ENCODE results near the gene PTBP1.
"Not testable (repeated sequence)": the region's sequence is repeated elsewhere in the genome, so short reads cannot be mapped to it uniquely, and the experiment has no call there.

Gene PTBP1

DNA sequence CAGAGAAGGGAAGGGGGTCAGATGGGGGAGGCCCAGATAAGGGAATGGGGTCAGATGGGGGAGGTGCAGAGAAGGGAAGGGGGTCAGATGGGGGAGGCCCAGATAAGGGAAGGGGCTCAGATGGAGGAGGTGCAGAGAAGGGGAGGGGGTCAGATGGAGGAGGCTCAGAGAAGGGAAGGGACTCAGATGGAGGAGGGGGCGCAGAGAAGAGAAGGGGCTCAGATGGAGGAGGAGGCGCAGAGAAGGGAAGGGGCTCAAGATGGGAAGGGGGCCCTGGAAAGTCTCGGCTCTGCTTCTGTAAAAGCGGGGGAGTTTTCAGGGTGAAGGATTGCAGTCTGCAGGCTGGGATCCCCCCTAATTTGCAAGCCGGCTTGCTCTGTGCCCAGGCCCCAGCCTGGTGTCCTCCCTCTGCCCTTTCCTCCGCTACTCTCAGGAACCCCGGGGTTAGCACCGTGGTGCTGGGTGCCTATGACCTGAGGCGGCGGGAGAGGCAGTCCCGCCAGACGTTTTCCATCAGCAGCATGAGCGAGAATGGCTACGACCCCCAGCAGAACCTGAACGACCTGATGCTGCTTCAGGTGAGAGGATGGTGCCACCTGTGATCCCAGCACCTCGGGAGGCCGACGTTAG lies 32.0 kb downstream of the PTBP1 start:
- ATAC-seq (no peak), DNase-seq (no peak)

DNA sequence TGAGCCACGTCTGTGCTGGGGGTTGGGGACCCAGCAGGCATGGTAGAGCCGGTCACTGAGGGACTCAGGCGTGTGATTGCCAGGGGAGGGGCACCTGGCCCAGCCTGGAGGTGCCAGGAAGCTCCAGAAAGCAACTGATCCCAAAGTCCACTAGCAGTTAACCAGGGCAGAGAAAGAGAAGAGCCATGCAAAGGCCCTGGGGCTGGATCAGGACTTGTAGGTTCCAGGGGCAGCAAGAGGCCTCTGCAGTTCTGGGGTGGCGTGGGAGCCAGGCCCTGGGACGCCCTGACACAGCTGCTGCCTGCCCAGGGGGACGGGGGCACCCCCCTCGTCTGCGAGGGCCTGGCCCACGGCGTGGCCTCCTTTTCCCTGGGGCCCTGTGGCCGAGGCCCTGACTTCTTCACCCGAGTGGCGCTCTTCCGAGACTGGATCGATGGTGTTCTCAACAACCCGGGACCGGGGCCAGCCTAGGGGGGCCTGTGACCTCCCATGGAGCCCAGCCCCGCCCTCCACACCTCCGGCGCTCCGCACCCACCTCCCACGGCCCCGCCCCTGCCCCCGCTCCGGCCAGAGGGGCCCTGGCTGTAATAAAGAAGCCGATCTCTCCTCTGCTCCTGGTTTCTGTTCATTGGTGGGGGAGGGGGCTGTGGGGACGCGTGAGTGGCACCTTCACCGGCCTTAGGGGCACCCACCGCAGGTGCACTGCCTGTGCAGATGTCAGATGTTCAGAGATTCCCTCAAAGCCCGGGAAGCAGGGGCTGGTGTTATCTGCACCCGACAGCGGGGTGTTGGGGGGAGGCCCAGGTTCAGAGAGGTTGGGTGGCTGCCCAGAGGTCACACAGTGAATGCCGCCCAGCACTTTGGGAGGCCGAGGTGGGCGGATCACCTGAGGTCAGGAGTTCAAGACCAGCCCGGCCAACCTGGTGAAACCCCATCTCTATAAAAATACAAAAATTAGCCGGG lies 34.4 kb downstream of the PTBP1 start:
- no peak for DNase-seq
- ATAC-seq, result no peak

DNA sequence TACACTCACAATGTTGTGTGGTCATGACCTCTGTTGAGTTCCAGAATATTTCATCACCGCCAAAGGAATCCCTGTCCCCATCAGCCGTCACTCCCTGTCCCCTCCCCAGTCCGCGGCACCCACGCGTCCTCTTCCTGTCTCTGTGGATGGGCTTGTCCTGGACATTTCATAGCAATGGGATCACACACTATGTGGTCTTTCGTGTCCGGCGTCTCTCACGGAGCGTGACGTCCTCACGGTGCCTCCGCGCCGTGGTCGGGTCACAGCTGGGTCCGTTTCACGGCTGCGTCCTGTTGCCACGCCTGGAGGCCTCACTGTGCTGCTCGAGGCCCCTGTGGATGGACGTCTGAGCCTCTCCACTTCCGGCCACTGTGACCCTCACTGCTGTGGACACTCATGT lies 37.0 kb downstream of the PTBP1 start:
- no peak for ATAC-seq
- no peak for DNase-seq

DNA sequence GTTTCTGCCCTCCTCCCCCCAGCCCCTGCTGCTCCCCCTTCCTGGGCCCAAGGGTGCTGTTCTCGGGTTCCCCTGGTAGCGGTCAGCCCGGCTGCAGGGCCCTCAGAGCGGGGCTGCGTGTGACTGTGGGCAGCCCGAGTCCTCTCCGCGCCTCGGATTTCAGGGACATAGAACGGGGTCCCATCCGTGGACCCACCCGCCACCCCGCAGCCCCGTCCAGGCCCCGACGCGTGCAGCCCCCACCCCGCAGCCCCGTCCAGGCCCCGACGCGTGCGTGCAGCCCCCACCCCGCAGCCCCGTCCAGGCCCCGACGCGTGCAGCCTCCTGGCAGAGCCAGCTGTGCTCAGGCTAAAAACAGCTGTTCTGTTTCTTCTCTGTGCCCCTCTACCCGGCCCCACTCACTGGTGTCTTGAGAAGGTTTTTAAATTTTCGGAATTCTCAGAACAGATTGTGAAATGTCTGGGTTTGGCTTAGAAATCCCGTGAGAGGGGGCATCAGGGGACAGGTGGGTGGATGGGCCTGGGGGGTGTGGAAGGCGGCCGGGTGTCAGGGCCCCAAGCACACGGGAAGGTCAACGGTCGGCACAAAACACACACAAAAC lies 38.1 kb downstream of the PTBP1 start:
- DNase-seq (no peak), ATAC-seq (no peak)

DNA sequence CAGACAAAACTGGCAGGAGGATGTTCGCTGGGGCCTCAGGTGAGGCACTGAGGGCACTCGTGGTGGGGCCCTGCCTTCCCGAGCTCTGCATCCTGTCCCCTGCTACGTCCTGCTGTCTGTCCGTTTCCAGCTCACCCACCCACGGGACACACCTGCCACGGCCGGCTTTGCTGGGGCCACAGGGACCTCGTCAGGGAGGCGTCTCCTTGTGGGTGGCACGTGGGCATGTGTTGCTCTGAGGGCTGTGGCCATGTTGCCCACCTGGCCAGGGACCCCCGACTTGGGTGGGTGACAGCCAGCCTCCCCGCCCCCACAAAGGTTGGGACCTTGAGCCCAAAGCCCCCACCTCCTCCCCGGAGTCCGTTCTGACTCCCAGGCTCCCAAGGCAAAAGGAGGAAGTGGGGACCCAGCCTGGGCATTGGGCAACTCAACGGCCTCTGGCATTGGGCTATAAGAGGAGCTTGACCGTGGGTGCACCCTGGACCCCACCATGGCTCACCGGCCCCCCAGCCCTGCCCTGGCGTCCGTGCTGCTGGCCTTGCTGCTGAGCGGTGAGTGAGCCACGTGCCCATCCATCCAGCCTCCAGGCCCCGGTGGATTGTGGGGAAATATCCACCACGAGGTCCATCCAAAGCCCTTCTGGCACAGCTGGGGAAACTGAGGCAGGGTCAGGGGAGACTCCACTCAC lies 43.4 kb downstream of the PTBP1 start, which contains the start of gene PRTN3:
Gene PRTN3 (plus strand): TSS at position 481 of the 688 bp plus-strand sequence. CDS start 10 bp downstream, at position 491.
- ATAC-seq (no peak), DNase-seq (no peak)

DNA sequence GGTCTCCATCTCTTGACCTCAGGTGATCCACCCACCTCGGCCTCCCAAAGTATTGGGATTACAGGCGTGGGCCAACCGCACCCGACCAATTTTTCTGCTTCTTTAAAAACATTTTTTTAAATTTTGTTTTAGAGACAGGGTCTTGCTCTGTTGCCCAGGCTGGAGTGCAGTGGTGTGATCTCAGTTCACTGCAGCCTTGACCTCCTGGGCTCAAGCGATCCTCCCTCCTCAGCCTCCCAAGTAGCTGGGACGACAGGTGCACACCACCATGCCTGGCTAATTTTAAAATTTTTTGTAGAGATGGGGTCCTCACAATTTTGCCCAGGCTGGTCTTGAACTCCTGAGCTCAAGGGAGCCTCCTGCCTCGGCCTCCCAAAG lies 45.5 kb downstream of the PTBP1 start:
- not testable (repeated sequence) for DNase-seq, ATAC-seq

DNA sequence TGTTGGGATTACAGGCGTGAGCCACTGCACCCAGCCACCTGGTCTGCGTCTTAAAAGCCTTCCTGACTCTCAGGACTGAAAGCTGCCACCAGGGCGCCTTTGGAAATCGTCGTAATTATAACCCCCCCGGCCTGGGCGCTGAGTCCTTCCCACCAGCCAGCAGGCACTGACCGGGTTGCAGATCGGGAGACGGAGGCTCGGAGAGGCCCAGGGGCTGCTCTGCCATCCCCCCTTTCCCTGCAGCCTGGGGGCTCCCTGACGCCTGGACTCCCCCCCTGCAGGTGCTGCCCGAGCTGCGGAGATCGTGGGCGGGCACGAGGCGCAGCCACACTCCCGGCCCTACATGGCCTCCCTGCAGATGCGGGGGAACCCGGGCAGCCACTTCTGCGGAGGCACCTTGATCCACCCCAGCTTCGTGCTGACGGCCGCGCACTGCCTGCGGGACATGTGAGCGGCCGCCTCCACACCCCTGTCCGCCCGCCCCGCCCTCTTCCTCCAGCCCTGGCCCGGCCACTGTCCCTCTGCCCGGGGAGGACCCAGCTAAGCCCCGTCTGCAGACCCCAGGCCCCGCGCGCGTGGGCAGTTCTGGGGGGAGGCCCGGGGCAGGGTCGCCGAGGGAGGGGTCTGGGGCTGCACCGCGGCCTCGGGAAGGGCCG lies 46.1 kb downstream of the PTBP1 start:
- no peak for DNase-seq
- ATAC-seq, result no peak

DNA sequence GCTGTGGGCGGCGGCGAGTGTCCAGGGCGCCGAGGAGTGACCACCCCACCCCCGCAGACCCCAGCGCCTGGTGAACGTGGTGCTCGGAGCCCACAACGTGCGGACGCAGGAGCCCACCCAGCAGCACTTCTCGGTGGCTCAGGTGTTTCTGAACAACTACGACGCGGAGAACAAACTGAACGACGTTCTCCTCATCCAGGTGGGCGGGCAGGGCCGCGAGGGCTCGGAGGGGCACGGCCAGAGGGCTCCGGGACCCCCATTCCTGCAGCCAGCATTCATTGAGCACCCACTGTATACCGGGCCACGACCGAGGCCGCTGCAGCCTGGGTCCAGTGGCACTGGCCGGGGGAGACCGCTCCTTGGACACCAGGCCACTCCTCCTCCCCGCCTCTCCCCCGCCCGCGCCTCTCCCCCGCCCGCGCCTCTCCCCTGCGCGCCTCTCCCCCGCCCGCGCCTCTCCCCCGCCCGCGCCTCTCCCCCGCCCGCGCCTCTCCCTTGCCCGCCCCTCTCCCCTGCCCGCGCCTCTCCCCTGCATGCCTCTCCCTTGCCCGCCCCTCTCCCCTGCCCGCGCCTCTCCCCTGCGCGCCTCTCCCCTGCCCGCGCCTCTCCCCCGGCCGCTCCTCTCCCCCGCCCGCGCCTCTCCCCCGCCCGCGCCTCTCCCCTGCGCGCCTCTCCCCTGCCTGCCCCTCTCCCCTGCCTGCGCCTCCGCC lies 46.7 kb downstream of the PTBP1 start:
- DNase-seq, result no peak
- ATAC-seq, result no peak

DNA sequence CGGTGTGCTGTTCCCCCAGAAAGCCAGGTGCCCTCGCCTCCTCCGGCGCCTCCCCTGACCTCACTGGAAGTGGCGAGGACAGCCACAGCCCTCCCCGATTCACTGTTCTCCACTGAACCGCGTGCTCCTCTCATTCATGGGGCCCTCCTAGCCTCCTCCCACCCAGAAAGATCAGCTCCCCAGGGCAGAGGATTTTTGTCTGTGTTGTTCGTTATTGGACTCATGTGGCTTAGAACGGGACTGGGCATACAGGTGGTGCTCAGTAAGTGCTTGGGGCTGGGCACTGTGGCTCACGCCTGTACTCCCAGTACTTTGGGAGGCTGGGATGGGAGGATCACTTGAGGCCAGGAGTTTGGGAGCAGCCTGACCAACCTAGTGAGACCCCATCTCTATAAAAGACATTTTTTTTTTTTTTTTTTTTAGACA lies 47.3 kb downstream of the PTBP1 start:
- DNase-seq (no peak), ATAC-seq (no peak)

DNA sequence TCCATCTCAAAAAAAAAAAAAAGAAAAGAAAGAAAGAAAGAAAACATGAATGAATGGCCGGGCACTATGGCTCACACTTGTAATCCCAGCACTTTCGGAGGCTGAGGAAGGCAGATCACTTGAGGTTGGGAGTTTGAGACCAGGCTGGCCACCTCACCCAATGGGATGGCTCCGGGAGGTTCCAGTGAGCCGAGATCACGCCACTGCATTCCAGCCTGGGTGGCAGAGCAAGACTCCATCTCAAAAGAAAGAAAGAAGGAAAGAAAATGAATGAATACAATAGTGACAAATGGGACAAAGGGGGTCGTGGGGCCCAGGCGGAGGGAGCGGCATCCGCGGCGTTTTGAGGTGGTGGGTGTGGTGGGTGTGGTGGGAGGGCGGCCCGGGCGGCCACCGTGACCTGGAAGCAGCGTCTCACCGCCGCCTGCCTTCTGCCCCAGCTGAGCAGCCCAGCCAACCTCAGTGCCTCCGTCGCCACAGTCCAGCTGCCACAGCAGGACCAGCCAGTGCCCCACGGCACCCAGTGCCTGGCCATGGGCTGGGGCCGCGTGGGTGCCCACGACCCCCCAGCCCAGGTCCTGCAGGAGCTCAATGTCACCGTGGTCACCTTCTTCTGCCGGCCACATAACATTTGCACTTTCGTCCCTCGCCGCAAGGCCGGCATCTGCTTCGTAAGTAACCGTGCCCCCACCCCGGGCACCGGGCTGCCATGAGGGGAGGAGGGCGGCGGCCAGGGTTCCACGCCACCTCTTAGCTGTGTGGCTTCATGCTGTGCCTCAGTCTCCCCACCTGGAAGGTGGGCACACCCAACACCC lies 48.7 kb downstream of the PTBP1 start:
- no peak for DNase-seq
- no peak for ATAC-seq

DNA sequence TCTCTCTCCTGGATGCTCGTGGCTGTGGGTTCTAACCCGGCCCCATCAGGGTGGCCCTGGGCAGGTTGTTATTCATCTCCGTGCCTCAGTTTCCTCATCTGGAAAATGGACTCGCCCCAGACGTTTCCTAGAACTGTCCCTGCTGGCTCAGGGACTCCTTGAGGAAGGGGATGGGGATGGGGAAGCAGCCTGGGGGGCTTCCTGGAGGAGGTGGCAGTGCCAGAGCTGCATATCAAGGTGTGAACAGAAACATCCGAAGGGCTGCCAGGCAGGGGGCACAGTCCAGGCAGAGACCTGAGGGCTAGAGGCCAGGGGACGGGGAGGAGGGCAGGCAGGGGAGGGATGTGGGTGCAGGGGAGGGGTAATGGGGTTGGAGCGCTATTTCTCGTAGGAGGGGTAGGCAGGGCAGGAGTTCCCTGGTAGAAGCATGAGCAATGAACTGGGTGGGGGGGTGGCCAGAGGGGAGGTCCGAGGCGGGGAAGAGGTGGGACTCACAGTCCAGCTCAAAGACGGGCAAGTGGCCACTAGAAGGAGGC lies 51.2 kb downstream of the PTBP1 start:
- DNase-seq (no peak), ATAC-seq (no peak)

DNA sequence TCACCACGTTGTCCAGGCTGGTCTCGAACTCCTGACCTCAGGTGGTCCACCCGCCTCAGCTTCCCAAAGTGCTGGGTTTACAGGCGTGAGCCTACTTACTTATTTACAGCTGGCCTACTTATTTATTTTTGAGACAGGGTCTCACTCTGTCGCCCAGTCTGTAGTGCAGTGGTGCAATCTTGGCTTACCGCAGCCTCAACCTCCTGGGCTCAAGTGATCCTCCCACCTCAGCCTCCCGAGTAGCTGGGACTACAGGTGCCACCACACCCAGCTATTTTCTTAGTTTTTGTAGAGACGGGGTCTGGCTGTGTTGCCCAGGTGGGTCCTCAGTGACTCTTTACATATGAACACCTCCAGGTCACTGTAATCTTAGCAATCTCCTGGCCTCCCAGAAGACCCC lies 51.9 kb downstream of the PTBP1 start:
- ATAC-seq, result not testable (repeated sequence)

DNA sequence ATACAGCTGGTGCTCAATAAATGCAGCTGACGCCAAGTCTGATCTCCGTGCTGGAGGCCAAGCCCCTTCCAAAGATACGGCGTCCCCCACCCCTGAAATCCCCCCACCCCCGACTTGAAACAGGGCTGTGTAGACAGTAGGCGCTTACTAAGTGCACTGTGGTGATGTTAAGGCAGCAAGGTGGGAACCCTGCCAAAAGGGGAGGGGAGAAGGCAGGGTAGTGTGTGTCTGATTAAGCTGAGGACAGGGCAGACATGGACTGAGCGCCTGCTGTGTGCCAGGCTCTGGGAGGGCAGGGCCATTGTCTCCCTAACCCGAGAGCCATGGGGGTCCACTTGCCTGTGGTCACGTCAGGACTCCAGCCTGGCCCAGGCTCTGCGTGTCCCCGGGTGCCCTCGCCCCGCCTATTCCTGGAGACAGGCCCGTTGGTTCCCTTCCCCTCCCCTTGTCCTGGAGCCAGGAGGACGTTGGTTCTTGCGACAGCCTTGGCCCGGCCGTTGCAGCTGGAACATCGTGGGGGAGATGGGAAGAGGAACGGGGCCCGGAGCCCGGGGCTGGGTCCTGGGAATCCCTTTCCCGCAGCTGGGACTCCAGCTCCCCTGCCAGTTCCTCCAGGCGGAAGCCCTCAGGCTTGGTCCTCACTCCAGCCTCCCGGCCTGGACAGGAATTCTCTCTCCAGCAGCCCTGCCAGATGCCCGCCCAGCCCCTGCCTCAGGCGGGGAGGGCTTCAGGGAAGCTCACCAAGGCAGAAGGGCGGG lies 53.1 kb downstream of the PTBP1 start:
- ATAC-seq (no peak), DNase-seq (no peak)

More for the DNA sequence above, 51.9 kb downstream of the PTBP1 start:
- DNase-seq, result not testable (repeated sequence)

DNA sequence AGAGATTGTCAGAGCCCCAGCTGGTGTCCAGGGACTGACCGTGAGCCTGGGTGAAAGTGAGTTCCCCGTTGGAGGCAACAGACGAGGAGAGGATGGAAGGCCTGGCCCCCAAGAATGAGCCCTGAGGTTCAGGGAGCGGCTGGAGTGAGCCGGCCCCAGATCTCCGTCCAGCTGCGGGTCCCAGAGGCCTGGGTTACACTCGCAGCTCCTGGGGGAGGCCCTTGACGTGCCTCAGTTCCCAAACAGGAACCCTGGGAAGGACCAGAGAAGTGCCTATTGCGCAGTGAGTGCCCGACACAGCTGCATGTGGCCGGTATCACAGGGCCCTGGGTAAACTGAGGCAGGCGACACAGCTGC lies 53.7 kb downstream of the PTBP1 start:
- DNase-seq, result no peak
- ATAC-seq, result no peak

DNA sequence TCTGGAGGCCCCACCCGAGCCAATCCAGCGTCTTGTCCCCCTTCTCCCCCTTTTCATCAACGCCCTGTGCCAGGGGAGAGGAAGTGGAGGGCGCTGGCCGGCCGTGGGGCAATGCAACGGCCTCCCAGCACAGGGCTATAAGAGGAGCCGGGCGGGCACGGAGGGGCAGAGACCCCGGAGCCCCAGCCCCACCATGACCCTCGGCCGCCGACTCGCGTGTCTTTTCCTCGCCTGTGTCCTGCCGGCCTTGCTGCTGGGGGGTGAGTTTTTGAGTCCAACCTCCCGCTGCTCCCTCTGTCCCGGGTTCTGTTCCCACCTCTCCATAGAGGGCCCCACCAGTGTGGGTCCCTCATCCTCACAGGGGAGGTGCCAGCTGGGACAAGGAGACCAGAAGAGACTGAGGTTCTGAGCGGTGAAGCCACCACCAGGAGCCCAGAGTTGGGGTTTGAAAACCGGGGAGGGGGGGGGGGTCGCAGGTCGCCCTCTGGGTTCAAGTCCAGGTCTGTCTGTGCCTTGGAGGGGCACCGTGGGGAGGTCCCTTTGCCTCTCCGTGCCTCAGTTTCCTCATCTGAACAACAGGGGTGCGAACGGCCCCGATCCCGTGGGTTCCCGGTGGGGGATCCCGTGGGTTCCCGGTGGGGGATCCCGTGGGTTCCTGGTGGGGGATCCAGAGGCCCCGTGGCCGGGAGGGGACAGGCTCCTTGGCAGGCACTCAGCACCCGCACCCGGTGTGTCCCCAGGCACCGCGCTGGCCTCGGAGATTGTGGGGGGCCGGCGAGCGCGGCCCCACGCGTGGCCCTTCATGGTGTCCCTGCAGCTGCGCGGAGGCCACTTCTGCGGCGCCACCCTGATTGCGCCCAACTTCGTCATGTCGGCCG lies 55.1 kb downstream of the PTBP1 start, which contains the start of gene ELANE:
Gene ELANE (plus strand): TSS at position 168 of the 878 bp plus-strand sequence. CDS start 26 bp downstream, at position 194.
- no peak for ATAC-seq

DNA sequence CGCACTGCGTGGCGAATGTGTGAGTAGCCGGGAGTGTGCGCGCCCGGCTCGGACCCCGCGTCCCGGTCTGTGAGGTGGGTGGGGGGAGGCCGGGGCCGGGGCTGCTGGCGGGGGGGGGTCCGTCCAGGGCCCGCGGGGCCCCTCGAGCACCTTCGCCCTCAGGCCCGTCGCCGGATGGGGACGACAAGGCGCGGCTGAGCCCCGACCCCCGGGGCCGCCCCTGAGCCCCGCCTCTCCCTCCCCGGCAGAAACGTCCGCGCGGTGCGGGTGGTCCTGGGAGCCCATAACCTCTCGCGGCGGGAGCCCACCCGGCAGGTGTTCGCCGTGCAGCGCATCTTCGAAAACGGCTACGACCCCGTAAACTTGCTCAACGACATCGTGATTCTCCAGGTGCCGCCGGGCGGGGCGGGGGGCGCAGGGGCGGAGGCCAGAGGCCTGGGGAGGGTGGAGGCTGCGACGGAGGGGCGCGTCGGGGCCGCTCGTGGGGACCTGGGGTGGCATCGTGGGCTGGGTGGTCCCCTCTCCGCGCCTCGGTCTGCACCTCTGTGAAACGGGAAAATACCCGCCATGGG lies 55.8 kb downstream of the PTBP1 start:
- ATAC-seq, result no peak
- no peak for DNase-seq

More for the DNA sequence above, 55.1 kb downstream of the PTBP1 start, which contains the start of gene ELANE:
- no peak for DNase-seq

DNA sequence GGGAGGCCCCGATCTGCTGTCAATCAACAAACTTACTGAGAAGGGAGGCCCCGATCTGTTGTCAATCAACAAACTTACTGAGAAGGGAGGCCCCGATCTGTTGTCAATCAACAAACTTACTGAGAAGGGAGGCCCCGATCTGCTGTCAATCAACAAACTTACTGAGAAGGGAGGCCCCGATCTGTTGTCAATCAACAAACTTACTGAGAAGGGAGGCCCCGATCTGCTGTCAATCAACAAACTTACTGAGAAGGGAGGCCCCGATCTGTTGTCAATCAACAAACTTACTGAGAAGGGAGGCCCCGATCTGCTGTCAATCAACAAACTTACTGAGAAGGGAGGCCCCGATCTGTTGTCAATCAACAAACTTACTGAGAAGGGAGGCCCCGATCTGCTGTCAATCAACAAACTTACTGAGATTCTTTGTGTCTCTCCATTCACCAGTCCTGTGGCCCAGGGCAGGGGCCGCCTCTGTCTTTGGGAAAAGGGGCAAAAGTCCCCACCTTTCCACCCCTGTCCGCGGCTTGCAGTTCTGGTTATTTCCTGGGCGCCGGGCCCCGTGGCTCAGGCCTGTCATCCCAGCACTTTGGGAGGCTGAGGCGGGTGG lies 56.5 kb downstream of the PTBP1 start:
- not testable (repeated sequence) for ATAC-seq, DNase-seq

All from stimulated activated naive CD8-positive, alpha-beta T cell treated with anti-CD3 and anti-CD28 coated beads, Interleukin-15, Interleukin-2, amounts not matched to agents 100 U/mL and 50 U/mL, for 24 hours (primary cell).